CD4-positive, alpha-beta T cell treated with Interleukin-10 for 1 hour (primary cell): ENCODE results near the gene GNA15.
A peak's percentile ranks its signal among the peaks of the same experiment; 100 is the strongest.

Experiments used
- DNase-seq: peaks from one replicate; pipeline ENCODE4 v3.0.0-alpha.2; 2020

Gene GNA15

GRCh38 chr19:3107658-3108057 lies 28.2 kb upstream of the GNA15 start:
- DNase-seq: no peak

GRCh38 chr19:3108775-3109174 lies 27.1 kb upstream of the GNA15 start:
- DNase-seq: peak; percentile 77

DNA sequence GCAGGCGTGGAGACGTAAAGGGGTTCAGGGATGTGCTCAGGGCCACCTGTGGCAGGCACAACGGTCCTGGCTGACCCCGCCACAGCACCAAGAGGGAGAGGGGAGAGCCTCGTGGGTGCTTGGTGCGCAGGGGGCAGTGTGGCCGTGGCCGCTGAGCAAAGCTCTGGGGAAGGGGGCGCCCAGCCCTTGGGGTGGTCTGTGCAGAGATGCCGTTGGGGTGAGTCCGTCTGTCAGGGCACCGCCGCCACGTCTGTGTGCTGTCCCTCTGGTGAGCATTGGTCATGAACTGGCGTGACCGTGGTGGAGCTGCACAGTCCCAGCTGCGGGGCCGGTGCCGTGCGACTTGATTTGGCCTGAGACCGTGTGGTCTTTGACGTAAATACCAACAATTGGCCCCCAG lies 26.3 kb upstream of the GNA15 start:
- no peak for DNase-seq

GRCh38 chr19:3110126-3110825 lies 25.6 kb upstream of the GNA15 start:
- no peak for DNase-seq

DNA sequence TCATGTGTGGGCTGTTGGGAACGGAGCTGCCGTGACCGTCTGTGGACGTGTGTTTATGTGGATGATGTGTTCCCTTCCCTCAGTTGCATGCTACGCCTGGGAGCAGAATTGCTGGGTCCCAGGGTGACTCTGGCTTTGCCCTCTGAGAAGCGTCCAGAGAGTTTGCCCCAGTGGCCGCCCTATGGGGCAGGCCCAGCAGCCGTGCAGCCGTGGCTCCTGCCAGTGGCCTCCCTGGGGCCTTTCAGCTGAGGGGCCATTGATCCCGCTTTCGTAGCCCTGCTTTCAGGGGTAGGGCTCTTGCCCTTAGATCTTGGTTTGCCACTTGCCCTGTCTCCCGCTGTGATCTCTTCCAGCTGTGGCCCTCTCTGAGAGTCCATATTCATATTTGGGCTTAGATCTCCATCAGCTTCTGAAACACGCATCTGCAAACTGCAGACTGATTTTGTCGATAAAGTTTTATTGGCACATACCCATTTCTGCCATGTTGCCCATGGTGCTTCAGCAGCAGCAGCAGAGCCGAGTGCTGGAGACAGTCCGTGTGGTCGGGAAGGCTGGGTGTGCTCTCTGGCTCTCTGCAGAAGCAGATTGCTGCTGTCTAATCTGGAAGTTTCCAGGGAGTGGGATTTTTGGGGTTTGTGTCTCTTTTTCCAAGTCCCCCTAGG lies 24.1 kb upstream of the GNA15 start:
- DNase-seq: no peak

- DNase-seq: no peak
These were observed 23.3 kb upstream of the GNA15 start for GRCh38 chr19:3112375-3113099.

DNA sequence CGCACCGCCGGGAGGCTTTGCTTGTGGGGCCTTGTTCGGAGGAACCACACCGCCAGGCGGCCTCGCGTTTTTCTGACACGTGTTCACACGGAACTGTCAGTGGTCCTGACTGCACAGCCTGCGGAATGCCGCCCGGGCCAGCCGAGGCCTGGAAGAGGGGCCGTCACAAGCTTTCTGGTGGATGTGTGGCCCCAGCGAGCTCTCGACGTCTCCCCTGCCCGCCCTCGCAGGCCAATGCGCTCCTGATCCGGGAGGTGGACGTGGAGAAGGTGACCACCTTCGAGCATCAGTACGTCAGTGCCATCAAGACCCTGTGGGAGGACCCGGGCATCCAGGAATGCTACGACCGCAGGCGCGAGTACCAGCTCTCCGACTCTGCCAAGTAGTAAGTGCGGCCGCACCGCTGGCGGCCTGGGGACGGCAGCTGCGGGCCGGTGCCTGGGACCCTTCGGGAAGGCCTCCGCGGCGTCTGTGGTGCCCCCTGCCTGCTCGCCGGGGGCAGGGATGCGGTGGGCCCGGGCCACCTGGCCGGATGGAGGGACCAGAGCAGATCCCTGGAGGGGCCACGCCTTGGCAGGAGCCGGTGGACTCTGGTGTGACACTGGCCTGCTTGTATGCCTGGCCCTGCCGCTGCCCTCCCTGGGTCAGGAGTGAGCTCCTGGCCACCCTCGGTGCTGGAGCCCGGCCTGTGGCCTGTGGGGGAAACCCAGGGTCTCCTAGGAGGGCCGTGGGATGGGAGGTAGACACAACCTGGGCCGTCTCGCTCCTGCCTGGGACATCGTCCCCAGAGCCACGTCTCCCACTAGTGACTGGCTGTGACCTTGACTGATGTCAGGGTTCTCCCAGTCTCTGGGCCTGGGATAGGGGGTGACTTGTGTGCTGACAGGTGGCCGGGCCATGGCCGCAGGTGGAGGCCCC lies 22.5 kb upstream of the GNA15 start:
- no peak for DNase-seq

- DNase-seq: no peak
These were observed 21.7 kb upstream of the GNA15 start for GRCh38 chr19:3114018-3114726.

DNA sequence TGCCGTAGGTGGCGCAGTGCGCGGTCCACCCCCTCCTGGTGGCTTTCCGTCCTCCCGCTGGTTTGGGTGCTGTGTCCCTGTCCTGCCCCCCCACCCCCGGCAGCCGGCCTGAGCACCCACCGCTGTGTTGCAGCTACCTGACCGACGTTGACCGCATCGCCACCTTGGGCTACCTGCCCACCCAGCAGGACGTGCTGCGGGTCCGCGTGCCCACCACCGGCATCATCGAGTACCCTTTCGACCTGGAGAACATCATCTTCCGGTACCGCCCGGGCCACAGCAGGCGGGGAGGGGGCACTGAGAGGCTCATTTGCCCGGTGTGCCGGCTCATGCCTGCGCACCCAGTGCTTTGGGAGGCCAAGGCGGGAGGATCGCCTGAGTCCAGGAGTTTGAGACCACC lies 21.0 kb upstream of the GNA15 start:
- no peak for DNase-seq

- DNase-seq: no peak
These were observed 20.4 kb upstream of the GNA15 start for GRCh38 chr19:3115411-3115810.

GRCh38 chr19:3115916-3116602 lies 19.8 kb upstream of the GNA15 start:
- DNase-seq: no peak

DNA sequence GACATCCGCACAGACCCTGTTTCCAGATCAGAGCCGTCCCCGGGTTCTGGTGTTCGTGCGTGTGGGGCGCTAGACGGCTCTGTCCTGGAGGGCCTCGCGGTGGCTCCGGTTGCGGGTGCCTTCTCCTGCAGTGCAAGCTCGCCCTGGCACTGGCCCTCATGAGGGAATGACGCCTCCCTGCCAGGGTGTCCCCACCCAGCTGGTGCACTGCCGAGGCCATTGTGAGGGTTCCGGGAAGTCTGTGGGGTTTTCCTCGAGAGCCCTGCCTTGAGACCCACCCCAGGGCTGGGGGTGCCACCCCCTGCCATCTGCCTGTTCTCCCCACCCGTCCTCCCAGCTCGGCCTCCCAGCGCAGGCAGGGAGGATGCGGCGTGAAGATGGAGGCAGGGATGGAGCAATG lies 19.2 kb upstream of the GNA15 start:
- no peak for DNase-seq

- no peak for DNase-seq
These were observed 18.1 kb upstream of the GNA15 start for GRCh38 chr19:3117716-3118115.

DNA sequence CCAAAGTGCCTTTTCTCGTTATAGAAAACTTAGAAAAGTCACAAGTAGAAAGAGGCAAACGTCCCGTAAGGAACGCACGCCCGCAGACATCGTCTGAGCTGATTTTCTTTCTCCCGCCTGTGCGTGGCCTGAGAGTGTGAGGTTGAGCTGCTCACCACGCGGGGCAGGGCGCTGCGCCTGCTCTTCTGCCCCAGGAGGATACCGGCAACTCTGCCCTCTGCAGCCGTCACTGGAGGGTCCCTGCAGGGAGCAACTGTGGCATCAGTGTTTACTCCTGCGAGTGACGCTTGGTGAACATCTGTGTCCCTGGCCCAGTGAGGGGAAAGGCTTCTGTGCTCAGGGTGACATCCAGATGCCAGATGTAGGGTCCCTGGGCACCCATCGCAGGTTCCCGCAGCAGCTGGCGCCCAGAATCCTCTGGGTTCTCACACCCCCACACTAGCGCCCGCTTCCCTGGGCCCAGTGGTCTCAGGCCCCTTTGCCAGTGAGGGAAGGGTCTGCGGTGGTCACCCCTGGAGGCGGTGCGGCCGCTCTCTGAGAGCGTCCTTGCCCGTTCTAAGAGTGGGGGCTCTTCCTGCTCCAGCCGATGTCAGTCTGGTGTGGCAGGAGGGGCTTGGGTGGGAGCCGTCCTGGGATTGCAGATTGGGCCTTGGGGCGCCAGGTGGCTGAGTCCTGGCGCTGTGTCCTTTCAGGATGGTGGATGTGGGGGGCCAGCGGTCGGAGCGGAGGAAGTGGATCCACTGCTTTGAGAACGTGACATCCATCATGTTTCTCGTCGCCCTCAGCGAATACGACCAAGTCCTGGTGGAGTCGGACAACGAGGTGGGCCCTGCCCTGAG lies 17.4 kb upstream of the GNA15 start:
- DNase-seq: no peak

DNA sequence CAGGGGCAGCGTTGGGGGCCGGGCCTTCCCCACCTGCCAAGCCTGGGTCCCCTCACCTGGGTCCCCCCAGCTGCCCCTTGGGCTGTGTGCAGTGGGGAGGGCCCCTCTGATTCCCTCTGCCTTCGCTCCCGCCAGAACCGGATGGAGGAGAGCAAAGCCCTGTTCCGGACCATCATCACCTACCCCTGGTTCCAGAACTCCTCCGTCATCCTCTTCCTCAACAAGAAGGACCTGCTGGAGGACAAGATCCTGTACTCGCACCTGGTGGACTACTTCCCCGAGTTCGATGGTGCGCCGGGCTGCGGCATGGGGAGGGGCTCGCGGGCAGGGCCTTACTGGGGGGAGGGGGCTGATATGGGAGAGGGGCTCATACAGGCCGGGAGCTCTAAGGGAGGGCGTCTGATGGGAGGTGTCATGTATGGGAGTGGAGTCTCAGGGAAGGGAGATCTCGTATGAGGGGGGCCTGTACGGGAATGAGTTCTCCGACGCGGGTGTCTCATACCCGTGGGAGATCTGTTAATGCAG lies 16.7 kb upstream of the GNA15 start:
- no peak for DNase-seq

GRCh38 chr19:3119693-3120380 lies 16.0 kb upstream of the GNA15 start:
- DNase-seq: no peak

DNA sequence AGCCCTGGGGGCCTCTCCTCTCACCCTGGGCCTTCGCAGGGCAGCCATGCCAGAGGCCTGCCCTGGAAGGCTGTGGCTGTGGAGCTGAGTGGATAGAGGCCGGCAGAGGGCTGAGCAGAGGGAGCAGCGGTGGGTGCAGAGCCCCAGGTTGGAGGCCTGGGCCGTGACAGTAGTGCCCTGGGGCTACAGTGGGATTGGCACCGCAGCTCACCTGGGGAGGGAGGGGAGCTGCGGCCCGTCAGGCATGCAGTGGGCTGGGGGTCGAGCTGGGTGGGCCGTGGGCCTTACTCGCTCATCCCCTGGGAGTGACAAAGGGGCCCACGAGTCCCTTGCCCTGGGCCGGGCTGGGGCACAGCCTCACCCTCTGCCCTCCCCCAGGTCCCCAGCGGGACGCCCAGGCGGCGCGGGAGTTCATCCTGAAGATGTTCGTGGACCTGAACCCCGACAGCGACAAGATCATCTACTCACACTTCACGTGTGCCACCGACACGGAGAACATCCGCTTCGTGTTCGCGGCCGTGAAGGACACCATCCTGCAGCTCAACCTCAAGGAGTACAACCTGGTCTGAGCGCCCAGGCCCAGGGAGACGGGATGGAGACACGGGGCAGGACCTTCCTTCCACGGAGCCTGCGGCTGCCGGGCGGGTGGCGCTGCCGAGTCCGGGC lies 15.1 kb upstream of the GNA15 start:
- DNase-seq: no peak

DNA sequence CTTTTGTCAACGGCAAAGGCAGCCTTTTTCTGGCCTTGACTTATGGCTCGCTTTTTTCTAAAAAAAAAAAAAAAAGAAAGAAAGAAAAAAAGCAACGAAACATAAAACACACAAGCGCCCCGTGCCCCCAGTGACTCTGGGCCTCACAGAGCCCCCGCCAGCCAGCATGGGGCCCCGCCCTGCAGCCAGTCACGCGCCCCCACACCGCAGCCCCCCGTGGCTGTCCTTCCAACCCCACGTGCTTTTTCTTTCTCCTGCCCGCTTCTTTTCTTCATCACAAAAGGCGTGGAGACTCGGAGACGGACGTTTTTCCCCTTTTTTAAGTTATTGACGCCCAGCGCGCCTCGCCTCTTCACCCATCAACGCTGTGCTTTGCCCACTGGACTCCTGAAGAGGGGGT lies 14.4 kb upstream of the GNA15 start:
- DNase-seq: no peak

- no peak for DNase-seq
These were observed 13.9 kb upstream of the GNA15 start for GRCh38 chr19:3121821-3122511.
